ENCODE measurements around the gene MYO9B. TPM values are rescaled to one million over a fixed set of nuclear protein-coding genes. Genes with fewer than 3 reads are reported as not detected.

MYO9B gene
- total RNA-seq, 8 experiments from 2014 or later = 16.4 to 43.5 (median 27.3) TPM

DNA sequence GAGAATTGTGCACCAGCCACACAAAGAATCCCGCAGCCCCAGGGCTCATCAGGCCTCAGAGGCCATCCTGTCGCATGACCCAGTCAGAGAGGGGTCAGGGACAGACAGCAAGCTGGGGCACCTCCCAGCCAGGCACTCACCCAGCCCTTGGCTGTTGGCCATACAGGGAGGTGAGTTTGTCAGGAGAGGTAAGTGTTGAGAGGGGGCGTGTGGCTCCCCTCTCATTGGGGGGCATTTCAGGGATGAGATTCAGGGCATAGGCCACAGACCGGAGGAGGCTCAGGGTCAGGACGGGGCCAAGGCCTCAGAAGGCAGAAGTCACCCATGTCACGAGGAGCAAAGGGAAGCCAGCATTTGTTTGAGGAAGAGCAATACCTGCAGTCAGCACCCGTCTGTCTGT lies 37.1 kb downstream of the MYO9B start:
- Histone ChIP-seq H3K4me3 (no peak overlapping the region), H3K4me1 (replicated peaks in 1 of 2) (peaks cover 0 to 12% of the 10 kb centered on the region in 2 donors), H3K27ac (no peak overlapping the region)
- ATAC-seq (replicated peaks in 6 of 8) = no peak
- in situ Hi-C loops (cut with MboI; ENCODE audit: low pct_unique_long_range_greater_than_20kb in 2 of 9, low sequenced_read_pairs in 9 of 9, unreplicated experiment in 9 of 9) = no loop called here
- WGBS, 10 experiments = 60 to 100% (median 86%) methylated on average over 1 to 5 of the region's 7 CpGs; no CpG with 5 or more reads in 5 of the 10 experiments

DNA sequence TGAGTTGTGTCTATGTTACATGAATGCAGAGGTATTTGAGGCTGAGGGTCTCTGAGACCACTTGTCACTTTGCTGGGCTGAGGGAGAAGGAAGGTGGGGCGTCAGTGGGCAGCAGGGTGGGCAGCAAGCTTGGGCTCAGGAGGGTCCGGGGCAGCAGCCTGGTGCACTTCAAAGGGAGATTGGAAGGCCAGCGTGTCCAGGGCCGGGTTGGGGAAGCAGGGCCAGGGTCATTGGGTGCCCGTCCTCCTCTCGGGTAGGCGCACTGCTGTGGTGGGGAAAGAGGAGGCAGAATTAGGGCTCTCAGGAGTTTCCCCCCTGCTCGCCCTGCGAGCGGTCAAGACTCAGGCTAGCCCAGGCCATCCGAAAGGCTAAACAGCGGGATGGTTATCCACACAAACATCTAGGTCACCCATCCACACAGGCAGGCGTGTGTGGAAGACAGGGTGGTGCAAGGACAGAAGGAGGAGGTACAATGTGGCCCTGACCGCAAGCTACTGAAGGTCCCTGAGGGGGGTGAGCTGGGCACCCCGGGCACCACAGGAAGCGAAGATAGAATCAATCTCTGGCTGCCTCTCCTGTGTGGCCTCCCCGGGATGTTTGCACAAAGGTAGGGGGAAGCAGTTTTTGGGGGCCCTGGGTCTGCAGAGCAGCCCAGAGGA lies 37.7 kb downstream of the MYO9B start:
- no peak overlapping the region for H3K27ac ChIP-seq
- in situ Hi-C loops (cut with MboI; ENCODE audit: low pct_unique_long_range_greater_than_20kb in 2 of 9, low sequenced_read_pairs in 9 of 9, unreplicated experiment in 9 of 9) = no loop called here
- H3K4me1 ChIP-seq (replicated peaks in 1 of 2) = peaks cover 0 to 9% of the 10 kb centered on the region in 2 donors
- WGBS, 10 experiments = 80 to 100% (median 89%) methylated on average over 1 to 7 of the region's 17 CpGs; no CpG with 5 or more reads in 5 of the 10 experiments
- no peak overlapping the region for H3K4me3 ChIP-seq
- no peak for ATAC-seq (replicated peaks in 6 of 8)

DNA sequence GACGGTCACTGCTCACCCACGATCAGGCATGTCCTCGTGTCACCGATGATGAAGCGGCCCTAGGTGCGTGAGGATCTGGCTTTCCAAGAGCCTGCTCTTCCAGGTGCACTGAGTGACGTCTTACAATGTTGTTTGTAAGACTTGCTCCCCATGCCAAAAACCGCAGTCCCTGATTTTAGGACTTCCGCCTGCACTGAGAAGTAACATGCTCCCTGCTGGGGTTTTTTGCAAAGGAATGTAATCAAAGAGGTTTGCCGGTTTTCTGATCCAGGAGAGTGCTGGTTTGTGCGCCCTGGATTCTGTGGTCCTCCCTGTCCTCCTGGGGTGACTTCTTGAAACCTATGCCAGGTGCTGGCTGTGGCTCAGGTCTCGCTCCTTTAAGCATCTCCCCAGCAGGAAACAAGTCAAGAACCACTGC lies 38.8 kb downstream of the MYO9B start:
- ATAC-seq (replicated peaks in 6 of 8) = no peak
- no peak overlapping the region for H3K27ac ChIP-seq

GRCh38 chr19:17116996-17117702 lies 41.6 kb downstream of the MYO9B start:
- peak overlapping the region in 1 of 2 donors; percentile 48 for H3K27ac ChIP-seq
- 58 to 100% (median 77%) methylated on average over 1 to 7 of the region's 14 CpGs; no CpG with 5 or more reads in 3 of the 10 experiments for WGBS, 10 experiments
- peak in 2 of 8 experiments; percentile 56 to 59 for ATAC-seq (replicated peaks in 6 of 8)
- in situ Hi-C loops (cut with MboI; ENCODE audit: low pct_unique_long_range_greater_than_20kb in 2 of 9, low sequenced_read_pairs in 9 of 9, unreplicated experiment in 9 of 9) = no loop called here
- peaks cover 0 to 8% of the 10 kb centered on the region in 2 donors for H3K4me1 ChIP-seq (replicated peaks in 1 of 2)
- no peak overlapping the region for H3K4me3 ChIP-seq

More for the DNA sequence above, 38.8 kb downstream of the MYO9B start:
- Histone ChIP-seq H3K4me3 (no peak overlapping the region), H3K4me1 (replicated peaks in 1 of 2) (peaks cover 0 to 8% of the 10 kb centered on the region in 2 donors)
- in situ Hi-C loops (cut with MboI; ENCODE audit: low pct_unique_long_range_greater_than_20kb in 2 of 9, low sequenced_read_pairs in 9 of 9, unreplicated experiment in 9 of 9) = no loop called here
- WGBS, 10 experiments = 50 to 100% (median 83%) methylated on average over 1 to 7 of the region's 12 CpGs; no CpG with 5 or more reads in 3 of the 10 experiments

DNA sequence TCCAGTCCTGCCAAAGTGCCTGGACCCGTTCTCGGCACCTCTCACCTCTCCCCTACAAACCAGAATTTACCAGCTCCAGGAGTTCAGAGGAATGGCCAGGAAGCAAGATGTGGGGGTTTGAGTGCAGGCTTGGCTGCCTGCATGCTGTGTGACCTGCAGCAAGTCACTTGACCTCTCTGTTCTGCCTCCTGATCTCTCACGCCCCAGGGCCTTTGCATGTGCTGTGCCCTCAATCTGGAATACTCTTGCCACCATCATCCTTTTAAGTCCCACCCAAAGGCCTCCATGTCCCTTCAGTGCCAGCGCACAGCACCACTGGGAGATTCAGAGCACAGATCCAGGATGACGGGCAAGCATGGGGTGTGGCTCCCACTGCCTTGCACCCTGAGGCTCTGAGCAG lies 43.4 kb downstream of the MYO9B start:
- no peak overlapping the region for H3K4me3 ChIP-seq
- H3K27ac ChIP-seq = no peak overlapping the region
- peaks cover 0 to 8% of the 10 kb centered on the region in 2 donors for H3K4me1 ChIP-seq (replicated peaks in 1 of 2)
- WGBS, 10 experiments = 80 to 100% (median 88%) methylated on average over 1 to 3 of the region's 5 CpGs; no CpG with 5 or more reads in 7 of the 10 experiments
- no peak for ATAC-seq (replicated peaks in 6 of 8)
- in situ Hi-C loops (cut with MboI; ENCODE audit: low pct_unique_long_range_greater_than_20kb in 2 of 9, low sequenced_read_pairs in 9 of 9, unreplicated experiment in 9 of 9) = no loop called here

DNA sequence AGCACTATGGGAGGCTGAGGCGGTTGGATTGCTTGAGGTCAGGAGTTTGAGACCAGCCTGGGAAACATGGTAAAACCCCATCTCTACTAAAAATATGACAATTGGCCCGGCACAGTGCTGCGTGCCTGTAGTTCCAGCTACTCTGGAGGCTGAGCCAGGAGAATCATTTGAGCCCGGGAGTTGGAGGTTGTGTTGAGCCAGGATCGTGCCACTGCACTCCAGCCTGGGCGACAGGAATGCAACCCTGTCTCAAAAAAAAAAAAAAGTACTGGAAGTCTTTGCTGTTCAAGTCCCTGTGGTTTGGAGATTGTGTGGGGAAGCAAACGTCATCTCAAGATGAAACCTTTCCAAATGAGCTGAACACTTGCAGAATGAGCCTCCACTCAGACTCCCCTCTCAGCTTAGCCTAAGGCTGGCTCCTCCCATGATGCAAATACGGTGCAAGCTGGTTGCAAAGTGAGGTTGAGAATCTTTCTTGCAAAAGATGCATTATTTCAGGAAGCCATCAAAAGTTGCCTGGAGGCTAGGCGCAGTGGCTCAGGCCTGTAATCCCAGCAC lies 46.2 kb downstream of the MYO9B start:
- peaks cover 0 to 22% of the 10 kb centered on the region in 2 donors for H3K4me1 ChIP-seq (replicated peaks in 1 of 2)
- peak in 3 of 8 experiments; percentile 63 to 89 (median 77) for ATAC-seq (replicated peaks in 6 of 8)
- H3K4me3 ChIP-seq = no peak overlapping the region
- WGBS, 10 experiments = 39 to 100% (median 87%) methylated on average over 1 to 7 of the region's 9 CpGs
- no peak overlapping the region for H3K27ac ChIP-seq
- in situ Hi-C loops (cut with MboI; ENCODE audit: low pct_unique_long_range_greater_than_20kb in 2 of 9, low sequenced_read_pairs in 9 of 9, unreplicated experiment in 9 of 9) = no loop called here

GRCh38 chr19:17123041-17123440 lies 47.5 kb downstream of the MYO9B start:
- 83 to 100% (median 100%) methylated on average over 1 to 2 of the region's 2 CpGs; no CpG with 5 or more reads in 5 of the 10 experiments for WGBS, 10 experiments
- Histone ChIP-seq H3K4me3 (no peak overlapping the region), H3K27ac (no peak overlapping the region), H3K4me1 (replicated peaks in 1 of 2) (peaks cover 0 to 13% of the 10 kb centered on the region in 2 donors)
- no peak for ATAC-seq (replicated peaks in 6 of 8)
- in situ Hi-C loops (cut with MboI; ENCODE audit: low pct_unique_long_range_greater_than_20kb in 2 of 9, low sequenced_read_pairs in 9 of 9, unreplicated experiment in 9 of 9) = no loop called here

DNA sequence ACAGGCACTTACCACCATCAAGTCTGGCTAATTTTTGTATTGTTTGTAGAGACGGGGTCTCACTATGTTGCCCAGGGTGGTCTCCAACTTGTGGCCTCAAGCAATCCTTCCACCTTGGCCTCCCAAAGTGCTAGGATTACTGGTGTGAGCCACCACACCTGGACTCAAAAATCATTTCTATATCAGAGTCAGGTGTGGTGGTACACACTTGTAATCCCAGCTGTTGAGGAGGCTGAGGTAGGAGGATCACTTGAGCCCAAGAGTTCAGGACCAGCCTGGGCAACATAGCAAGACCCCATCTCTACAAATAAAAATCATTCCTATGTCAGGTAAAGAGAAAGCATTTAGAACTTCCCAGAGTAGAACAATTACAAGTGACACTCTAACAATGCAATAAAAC lies 48.4 kb downstream of the MYO9B start:
- peaks cover 0 to 13% of the 10 kb centered on the region in 2 donors for H3K4me1 ChIP-seq (replicated peaks in 1 of 2)
- H3K4me3 ChIP-seq = no peak overlapping the region
- in situ Hi-C loops (cut with MboI; ENCODE audit: low pct_unique_long_range_greater_than_20kb in 2 of 9, low sequenced_read_pairs in 9 of 9, unreplicated experiment in 9 of 9) = no loop called here
- no peak for ATAC-seq (replicated peaks in 6 of 8)
- H3K27ac ChIP-seq = no peak overlapping the region
- WGBS, 10 experiments = no CpG with 5 or more reads among the region's 1 CpG

- in situ Hi-C loops (cut with MboI; ENCODE audit: low pct_unique_long_range_greater_than_20kb in 2 of 9, low sequenced_read_pairs in 9 of 9, unreplicated experiment in 9 of 9) = no loop called here
- WGBS, 10 experiments = 32 to 100% (median 86%) methylated on average over 1 to 8 of the region's 10 CpGs; no CpG with 5 or more reads in 2 of the 10 experiments
- H3K27ac ChIP-seq = peak overlapping the region in 1 of 2 donors; percentile 83
- ATAC-seq (replicated peaks in 6 of 8) = peak in 4 of 8 experiments; percentile 13 to 22 (median 20)
- H3K4me3 ChIP-seq = no peak overlapping the region
- H3K4me1 ChIP-seq (replicated peaks in 1 of 2) = peaks cover 0 to 13% of the 10 kb centered on the region in 2 donors
These were observed 49.6 kb downstream of the MYO9B start for GRCh38 chr19:17125062-17125727.

- 50 to 70% (median 60%) methylated on average over 1 to 11 of the region's 23 CpGs; no CpG with 5 or more reads in 3 of the 10 experiments for WGBS, 10 experiments
- ATAC-seq (replicated peaks in 6 of 8) = peak; percentile 45 to 89 (median 78)
- in situ Hi-C loops (cut with MboI; ENCODE audit: low pct_unique_long_range_greater_than_20kb in 2 of 9, low sequenced_read_pairs in 9 of 9, unreplicated experiment in 9 of 9) = no loop called here
- peaks cover 0 to 13% of the 10 kb centered on the region in 2 donors for H3K4me1 ChIP-seq (replicated peaks in 1 of 2)
- H3K4me3 ChIP-seq = no peak overlapping the region
- H3K27ac ChIP-seq = peak overlapping the region in 1 of 2 donors; percentile 83
These were observed 50.4 kb downstream of the MYO9B start for GRCh38 chr19:17125728-17126677.

DNA sequence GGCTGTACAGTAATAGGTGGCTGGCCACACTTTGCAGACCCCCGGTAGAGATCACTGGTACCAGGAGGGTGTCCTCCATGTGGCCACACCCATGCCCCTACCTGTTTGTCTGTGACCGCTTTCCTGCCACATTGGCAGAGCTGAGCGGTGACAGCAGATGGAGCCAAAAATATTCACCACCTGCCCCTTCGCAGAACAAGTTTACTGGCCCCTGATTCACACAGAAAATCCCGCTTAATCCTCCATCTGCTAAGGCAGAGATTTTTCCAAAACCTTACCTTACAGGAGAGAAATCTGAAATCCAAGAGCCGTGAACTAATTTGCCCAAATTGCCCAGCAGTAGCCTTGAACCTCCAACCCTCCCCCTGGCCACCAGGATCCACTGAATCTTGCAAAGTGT lies 52.1 kb downstream of the MYO9B start:
- H3K4me3 ChIP-seq = no peak overlapping the region
- no peak for ATAC-seq (replicated peaks in 6 of 8)
- H3K27ac ChIP-seq = no peak overlapping the region
- peaks cover 0 to 13% of the 10 kb centered on the region in 2 donors for H3K4me1 ChIP-seq (replicated peaks in 1 of 2)
- WGBS, 10 experiments = 94 to 100% (median 100%) methylated on average over 1 to 5 of the region's 6 CpGs; no CpG with 5 or more reads in 3 of the 10 experiments
- in situ Hi-C loops (cut with MboI; ENCODE audit: low pct_unique_long_range_greater_than_20kb in 2 of 9, low sequenced_read_pairs in 9 of 9, unreplicated experiment in 9 of 9) = no loop called here

- in situ Hi-C loops (cut with MboI; ENCODE audit: low pct_unique_long_range_greater_than_20kb in 2 of 9, low sequenced_read_pairs in 9 of 9, unreplicated experiment in 9 of 9) = no loop called here
- WGBS, 10 experiments = 60 to 100% (median 94%) methylated on average over 1 to 6 of the region's 12 CpGs; no CpG with 5 or more reads in 6 of the 10 experiments
- ATAC-seq (replicated peaks in 6 of 8) = no peak
- Histone ChIP-seq H3K4me1 (replicated peaks in 1 of 2) (peaks cover 0 to 13% of the 10 kb centered on the region in 2 donors), H3K27ac (no peak overlapping the region), H3K4me3 (no peak overlapping the region)
These were observed 52.8 kb downstream of the MYO9B start for GRCh38 chr19:17128403-17128802.
